Keratinocyte (primary cell): Measurements from ENCODE around the gene SACM1L. TPM values are rescaled to one million over a fixed set of nuclear protein-coding genes. Genes with fewer than 3 reads are reported as not detected.

Experiments
- DNase-seq: peaks from one replicate; pipeline ENCODE4 v3.0.0-alpha.2; 2011; ENCODE audit warnings: low read depth, missing footprints, low spot score
- FAIRE-seq: peaks from 2 replicates; lab custom pipeline; 2011; peaks lifted over from hg19 to GRCh38; lab: Jason Lieb, UNC
- H2AFZ ChIP-seq: 2 replicates; pipeline ENCODE4 v1.6.0; 2012; ENCODE audit warnings: low read length, control low read depth, inconsistent platforms; ENCODE audit not compliant: control insufficient read depth
- H3K27ac ChIP-seq: 2 replicates; pipeline ENCODE4 v1.5.1; 2011; ENCODE audit warnings: low read length; ENCODE audit not compliant: control insufficient read depth, insufficient read depth
- H3K27me3 ChIP-seq: 3 replicates; pipeline ENCODE4 v1.6.0; 2011; ENCODE audit warnings: low read length; ENCODE audit not compliant: control insufficient read depth, insufficient read depth; ENCODE audit errors: extremely low read depth
- H3K36me3 ChIP-seq, 2 experiments: 2 replicates in 1 of 2; 3 replicates in 1 of 2; pipeline ENCODE4 v1.5.1; 2011; ENCODE audit warnings: low read length in 2 of 2, mild to moderate bottlenecking in 1 of 2; ENCODE audit not compliant: control insufficient read depth in 2 of 2, insufficient read depth in 2 of 2; ENCODE audit errors: extremely low read depth in 1 of 2
- H3K4me1 ChIP-seq: 3 replicates; pipeline ENCODE4 v1.5.1; 2011; ENCODE audit warnings: low read length; ENCODE audit not compliant: control insufficient read depth, insufficient read depth; ENCODE audit errors: extremely low read depth
- H3K4me2 ChIP-seq: 3 replicates; pipeline ENCODE4 v1.6.0; 2011; ENCODE audit warnings: low read depth, low read length; ENCODE audit not compliant: control insufficient read depth, insufficient read depth; ENCODE audit errors: extremely low read depth
- H3K4me3 ChIP-seq, 3 experiments: fragments of 200-600 bp in 1 of 3; sonication (generic) in 1 of 3; 2 replicates in 2 of 3; 3 replicates in 1 of 3; pipeline ENCODE4 v1.5.1; 2011 to 2016; ENCODE audit warnings: low read length in 3 of 3, mild to moderate bottlenecking in 3 of 3, control low read depth in 2 of 3, inconsistent platforms in 1 of 3, low read depth in 1 of 3, mixed read lengths in 1 of 3, mixed run types in 1 of 3, moderate library complexity in 1 of 3; ENCODE audit not compliant: control insufficient read depth in 2 of 3, insufficient read depth in 2 of 3; ENCODE audit errors: extremely low read depth in 1 of 3
- H3K79me2 ChIP-seq: 2 replicates; pipeline ENCODE4 v1.6.0; 2012; ENCODE audit warnings: low read length; ENCODE audit not compliant: control insufficient read depth, insufficient read depth
- H3K9ac ChIP-seq: 3 replicates; pipeline ENCODE4 v1.6.0; 2011; ENCODE audit warnings: low read length; ENCODE audit not compliant: control insufficient read depth, insufficient read depth; ENCODE audit errors: extremely low read depth
- H3K9me1 ChIP-seq: 3 replicates; pipeline ENCODE4 v1.6.0; 2011; ENCODE audit warnings: low read length; ENCODE audit not compliant: control insufficient read depth, insufficient read depth; ENCODE audit errors: extremely low read depth
- H3K9me3 ChIP-seq: 2 replicates; pipeline ENCODE4 v1.5.1; 2012; ENCODE audit warnings: low read depth, low read length; ENCODE audit not compliant: control insufficient read depth
- H4K20me1 ChIP-seq: 3 replicates; pipeline ENCODE4 v1.6.0; 2011; ENCODE audit warnings: low read length; ENCODE audit not compliant: control insufficient read depth, insufficient read depth; ENCODE audit errors: extremely low read depth
- CTCF ChIP-seq, 3 experiments: IDR thresholded peaks in 1 of 3; conservative IDR thresholded peaks in 1 of 3; optimal IDR thresholded peaks in 1 of 3; 2 replicates in 2 of 3; 3 replicates in 1 of 3; pipeline versions ENCODE3 to v1.5.1; 2011; ENCODE audit warnings: low read length in 3 of 3, mild to moderate bottlenecking in 3 of 3, moderate library complexity in 2 of 3, control low read depth in 1 of 3, inconsistent platforms in 1 of 3; ENCODE audit not compliant: insufficient read depth in 2 of 3; ENCODE audit errors: extremely low read depth in 1 of 3
- EZH2 ChIP-seq: IDR thresholded peaks from one replicate; pipeline ENCODE4 v1.6.1; 2012; ENCODE audit warnings: inconsistent platforms, mild to moderate bottlenecking, low read length, moderate library complexity
- dilution Hi-C: fragments of 300-500 bp; cut with MboI; formaldehyde crosslinking; loops from one replicate; pipeline ENCODE4 v1.7.0; 2020; ENCODE audit warnings: low sequenced_read_pairs; ENCODE audit not compliant: extremely low pct_ligation_motif_present
- polyA plus RNA-seq, 5 experiments: library from polyadenylated mRNA; depleted of rRNA in 3 of 5; stranded (reverse) in 3 of 5; stranded (forward) in 1 of 5; unstranded in 1 of 5; fragments of >200 nt; gene quantifications; 1 replicate in 1 of 5; 2 replicates in 3 of 5; 3 replicates in 1 of 5; pipeline versions ENCODE4 v1.2.1 to v1.2.3, GENCODE V29; 2011 to 2012; ENCODE audit warnings: missing spikeins in 2 of 5, low read depth in 1 of 5, low replicate concordance in 1 of 5

Gene SACM1L
- polyA plus RNA-seq, 1 donor (not counting 4 experiments of a cell fraction or from before 2014, with no cell fraction given) = 44.3 TPM

- dilution Hi-C loops = no loop called here
- no peaks in the 10 kb centered on the region for H3K4me1 ChIP-seq
- H2AFZ ChIP-seq = no peak overlapping the region
- TF ChIP-seq CTCF (optimal IDR thresholded peaks at IDR 0.05 in 1 of 3, IDR thresholded peaks at IDR 0.05 in 1 of 3, conservative IDR thresholded peaks at IDR 0.05 in 1 of 3; ENCODE audit: extremely low read depth in 1 of 3, insufficient read depth in 2 of 3, low read length in 3 of 3) (no peak), EZH2 (no peak)
- DNase-seq (no peak), FAIRE-seq (no peak)
- H3K4me3 ChIP-seq = no peak overlapping the region
- H3K9ac ChIP-seq = no peak overlapping the region
- no peaks in the 10 kb centered on the region for H3K79me2 ChIP-seq
- no peak overlapping the region for H3K4me2 ChIP-seq
- no peaks in the 10 kb centered on the region for H3K9me1 ChIP-seq
- H4K20me1 ChIP-seq = no peaks in the 10 kb centered on the region
- H3K27me3 ChIP-seq = peaks cover 9% of the 10 kb centered on the region
- H3K9me3 ChIP-seq = no peaks in the 10 kb centered on the region
- H3K27ac ChIP-seq = no peak overlapping the region
- no peaks in the 10 kb centered on the region for H3K36me3 ChIP-seq
Observed at GRCh38 chr3:45765958-45766357, 76.8 kb downstream of the SACM1L start.

GRCh38 chr3:45771166-45771775 is 82.1 kb downstream of the SACM1L start:
- no peak overlapping the region for H3K4me2 ChIP-seq
- dilution Hi-C loops = no loop called here
- H3K9me3 ChIP-seq = no peaks in the 10 kb centered on the region
- H3K27ac ChIP-seq = no peak overlapping the region
- DNase-seq (no peak), FAIRE-seq (no peak)
- H4K20me1 ChIP-seq = no peaks in the 10 kb centered on the region
- no peak overlapping the region for H2AFZ ChIP-seq
- H3K36me3 ChIP-seq = no peaks in the 10 kb centered on the region
- H3K4me3 ChIP-seq = no peak overlapping the region
- TF ChIP-seq CTCF (optimal IDR thresholded peaks at IDR 0.05 in 1 of 3, IDR thresholded peaks at IDR 0.05 in 1 of 3, conservative IDR thresholded peaks at IDR 0.05 in 1 of 3; ENCODE audit: extremely low read depth in 1 of 3, insufficient read depth in 2 of 3, low read length in 3 of 3) (no peak), EZH2 (no peak)
- H3K27me3 ChIP-seq = peaks cover 28% of the 10 kb centered on the region
- no peaks in the 10 kb centered on the region for H3K79me2 ChIP-seq
- no peaks in the 10 kb centered on the region for H3K4me1 ChIP-seq
- H3K9ac ChIP-seq = no peak overlapping the region
- no peaks in the 10 kb centered on the region for H3K9me1 ChIP-seq
